Activated CD4-positive, alpha-beta memory T cell treated with anti-CD3 and anti-CD28 coated beads for 36 hours (primary cell): ENCODE data around the gene PPFIBP1. TPM values are rescaled to one million over a fixed set of nuclear protein-coding genes. Genes with fewer than 3 reads are reported as not detected.
"Not testable (repeated sequence)": the region's sequence is repeated elsewhere in the genome, so short reads cannot be mapped to it uniquely, and the experiment has no call there.

ENCODE experiments used
- CTCF ChIA-PET: fragments of 350-600 bp; sonication (Branson Sonifier 250); formaldehyde crosslinking; loops from one replicate; lab custom pipeline; 2021; ENCODE audit warnings: antibody characterized with exemption, inconsistent platforms; lab: Charles Lee
- POLR2A ChIA-PET: fragments of 350-600 bp; sonication (Branson Sonifier 250); formaldehyde crosslinking; loops from one replicate; lab custom pipeline; 2021; ENCODE audit warnings: antibody characterized with exemption; lab: Charles Lee
- DNase-seq: peaks from one replicate; pipeline ENCODE4 v3.0.0-alpha.2; 2020
- H3K27ac Mint-ChIP-seq: one replicate; pipeline ENCODE4 v1.8.0; 2021; ENCODE audit warnings: mixed read lengths
- H3K27me3 Mint-ChIP-seq: one replicate; pipeline ENCODE4 v1.8.0; 2021; ENCODE audit warnings: mixed read lengths
- H3K36me3 Mint-ChIP-seq: one replicate; pipeline ENCODE4 v1.8.0; 2021; ENCODE audit warnings: mixed read lengths
- H3K4me1 Mint-ChIP-seq: one replicate; pipeline ENCODE4 v1.8.0; 2021; ENCODE audit warnings: low read depth, mixed read lengths
- H3K4me3 Mint-ChIP-seq: one replicate; pipeline ENCODE4 v1.8.0; 2021; ENCODE audit warnings: mild to moderate bottlenecking, mixed read lengths
- H3K9me3 Mint-ChIP-seq: one replicate; pipeline ENCODE4 v1.8.0; 2021; ENCODE audit warnings: mixed read lengths
- intact Hi-C: fragments of 100-400 bp; cut with micrococcal nuclease; formaldehyde crosslinking; loops from one replicate; pipeline ENCODE4 v1.15.1; 2023
- total RNA-seq, 2 experiments: library from RNA; stranded (reverse); gene quantifications; one replicate each; pipeline ENCODE4 v1.2.3, GENCODE V29; 2021

Gene PPFIBP1
- total RNA-seq, 2 experiments from 2014 or later: 14.1 to 14.9 TPM

DNA sequence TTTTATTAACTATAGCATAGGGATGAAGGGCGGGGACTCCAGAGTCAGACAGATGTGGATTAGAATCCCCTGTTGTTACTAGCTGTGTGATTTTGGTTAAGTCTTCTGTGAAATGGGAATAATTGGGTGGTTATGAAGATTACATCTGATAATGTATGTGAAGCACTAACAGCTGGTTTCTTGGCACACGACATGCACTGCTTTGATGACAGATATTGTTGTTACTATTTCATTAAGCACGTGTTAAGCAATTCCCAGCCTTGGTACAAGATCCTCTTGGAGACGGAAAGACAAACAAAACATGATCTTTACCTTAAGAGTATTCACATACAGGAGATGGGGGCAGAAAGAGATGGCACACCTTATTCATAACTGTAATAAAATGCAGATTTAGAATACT lies 7.9 kb downstream of the PPFIBP1 start:
- no peaks in the 10 kb centered on the region for H3K9me3 Mint-ChIP-seq
- ChIA-PET POLR2A (interaction anchor here (0.6 kb wide), 1 partner anchor 8 kb away, joined by 3 read pairs; the partner anchor contains the start of gene PPFIBP1), CTCF (interaction anchor here (1.0 to 1.7 kb wide), 3 partner anchors 97 to 173 kb away, joined by 3 to 5 read pairs (median 4); no protein-coding TSS in a partner anchor)
- no peak overlapping the region for H3K27ac Mint-ChIP-seq
- peaks cover 32% of the 10 kb centered on the region for H3K4me1 Mint-ChIP-seq
- H3K4me3 Mint-ChIP-seq: no peak overlapping the region
- H3K27me3 Mint-ChIP-seq: peaks cover 2% of the 10 kb centered on the region
- no peak for DNase-seq
- intact Hi-C loops: no loop called here
- H3K36me3 Mint-ChIP-seq: no peaks in the 10 kb centered on the region

DNA sequence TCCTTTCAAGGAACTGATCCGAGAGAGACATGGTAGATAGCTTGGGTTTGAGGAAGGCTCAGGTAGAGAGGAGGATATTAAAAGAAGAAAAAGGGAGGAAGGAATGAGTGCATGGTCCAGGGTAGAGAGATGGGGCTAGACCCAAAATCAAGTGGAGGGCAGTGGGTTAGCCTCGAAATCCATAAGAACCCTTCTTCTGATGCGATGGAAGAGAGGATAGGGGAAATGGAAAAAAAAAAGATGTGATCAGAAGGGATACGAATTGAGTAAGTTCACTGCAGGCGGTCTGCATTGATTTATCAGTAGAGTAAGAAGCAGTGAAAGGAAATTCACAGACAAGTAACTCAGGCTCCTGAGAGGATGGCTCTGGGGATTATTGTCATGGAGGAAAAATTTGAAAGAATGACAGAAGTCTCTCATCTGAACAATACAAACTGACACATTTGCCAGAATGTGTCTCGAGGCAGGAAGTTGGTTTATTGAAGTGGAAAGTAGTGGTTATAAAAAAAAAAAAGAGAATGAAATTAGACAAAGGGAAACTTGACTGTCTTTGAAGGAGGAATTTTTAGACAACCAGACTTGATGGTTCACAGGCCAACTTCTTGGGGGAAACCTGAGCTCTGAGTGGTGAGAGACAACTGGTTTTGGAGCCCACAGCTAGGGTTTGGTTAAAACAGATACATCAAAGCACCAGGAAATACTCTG lies 10.2 kb downstream of the PPFIBP1 start:
- no peak overlapping the region for H3K4me3 Mint-ChIP-seq
- no peaks in the 10 kb centered on the region for H3K36me3 Mint-ChIP-seq
- H3K27me3 Mint-ChIP-seq: peaks cover 2% of the 10 kb centered on the region
- intact Hi-C loops: loop anchor here (1.0 kb wide), 4 partner anchors 10 to 74 kb away; partner anchors contain the start of gene PPFIBP1
- ChIA-PET POLR2A (interaction anchor here (0.6 to 1.4 kb wide), 6 partner anchors 9 to 72 kb away, joined by 3 to 7 read pairs (median 4); no protein-coding TSS in a partner anchor), CTCF (interaction anchor here (0.6 to 0.7 kb wide), 2 partner anchors 51 to 117 kb away, joined by 3 read pairs; no protein-coding TSS in a partner anchor)
- DNase-seq: peak; percentile 41
- H3K27ac Mint-ChIP-seq: peak overlapping the region; percentile 47
- H3K9me3 Mint-ChIP-seq: no peaks in the 10 kb centered on the region
- H3K4me1 Mint-ChIP-seq: peaks cover 32% of the 10 kb centered on the region

GRCh38 chr12:27534765-27535161 lies 10.8 kb downstream of the PPFIBP1 start:
- Mint-ChIP-seq H3K4me3 (no peak overlapping the region), H3K27me3 (peaks cover 2% of the 10 kb centered on the region), H3K4me1 (peaks cover 32% of the 10 kb centered on the region), H3K9me3 (no peaks in the 10 kb centered on the region), H3K36me3 (no peaks in the 10 kb centered on the region), H3K27ac (peak overlapping the region; percentile 47)
- intact Hi-C loops: loop anchor here (1.0 kb wide), 4 partner anchors 10 to 74 kb away; partner anchors contain the start of gene PPFIBP1
- CTCF ChIA-PET: interaction anchor here (0.6 to 0.7 kb wide), 2 partner anchors 51 to 116 kb away, joined by 3 read pairs; no protein-coding TSS in a partner anchor
- no peak for DNase-seq
- POLR2A ChIA-PET: interaction anchor here (0.6 to 1.4 kb wide), 6 partner anchors 10 to 73 kb away, joined by 3 to 7 read pairs (median 4); no protein-coding TSS in a partner anchor

DNA sequence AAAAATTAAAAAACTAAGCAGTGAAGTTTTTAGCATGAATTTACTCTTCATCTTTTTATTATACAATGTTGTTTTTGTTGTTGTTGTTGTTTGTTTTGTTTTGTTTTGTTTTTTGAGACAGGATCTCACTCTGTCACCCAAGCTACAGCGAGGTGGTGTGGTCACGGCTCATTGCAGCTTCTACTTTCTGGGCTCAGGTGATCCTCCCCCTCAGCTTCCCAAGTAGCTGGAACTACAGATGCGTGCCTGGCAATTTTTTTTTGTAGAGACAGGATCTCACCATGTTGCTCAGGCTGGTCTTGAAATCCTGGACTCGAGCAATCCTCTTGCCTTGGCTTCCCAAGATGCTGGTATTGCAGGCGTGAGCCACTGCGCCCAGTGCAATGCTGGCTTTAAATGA lies 11.3 kb downstream of the PPFIBP1 start:
- Mint-ChIP-seq H3K27ac (no peak overlapping the region), H3K4me1 (peaks cover 28% of the 10 kb centered on the region), H3K4me3 (no peak overlapping the region), H3K27me3 (peaks cover 2% of the 10 kb centered on the region), H3K9me3 (no peaks in the 10 kb centered on the region), H3K36me3 (no peaks in the 10 kb centered on the region)
- intact Hi-C loops: no loop called here
- DNase-seq: no peak
- POLR2A ChIA-PET: interaction anchor here (1.4 kb wide), 1 partner anchor 12 kb away, joined by 4 read pairs; no protein-coding TSS in a partner anchor
- CTCF ChIA-PET: no interaction called here

GRCh38 chr12:27537855-27538675 lies 14.1 kb downstream of the PPFIBP1 start:
- ChIA-PET POLR2A (no interaction called here), CTCF (interaction anchor here (1.7 kb wide), 1 partner anchor 104 kb away, joined by 3 read pairs; no protein-coding TSS in a partner anchor)
- Mint-ChIP-seq H3K4me1 (peaks cover 24% of the 10 kb centered on the region), H3K27me3 (peaks cover 5% of the 10 kb centered on the region), H3K36me3 (no peaks in the 10 kb centered on the region), H3K9me3 (no peaks in the 10 kb centered on the region), H3K27ac (no peak overlapping the region), H3K4me3 (no peak overlapping the region)
- intact Hi-C loops: no loop called here
- no peak for DNase-seq

- Mint-ChIP-seq H3K4me1 (peaks cover 15% of the 10 kb centered on the region), H3K27me3 (peaks cover 6% of the 10 kb centered on the region), H3K4me3 (no peak overlapping the region), H3K27ac (no peak overlapping the region), H3K9me3 (no peaks in the 10 kb centered on the region), H3K36me3 (no peaks in the 10 kb centered on the region)
- intact Hi-C loops: no loop called here
- CTCF ChIA-PET: interaction anchor here (1.7 kb wide), 1 partner anchor 105 kb away, joined by 3 read pairs; no protein-coding TSS in a partner anchor
- POLR2A ChIA-PET: no interaction called here
- no peak for DNase-seq
These were observed 15.2 kb downstream of the PPFIBP1 start for GRCh38 chr12:27539191-27539631.

GRCh38 chr12:27541031-27541719 lies 17.2 kb downstream of the PPFIBP1 start:
- Mint-ChIP-seq H3K36me3 (peaks cover 4% of the 10 kb centered on the region), H3K4me3 (no peak overlapping the region), H3K9me3 (peaks cover 3% of the 10 kb centered on the region), H3K27ac (no peak overlapping the region), H3K4me1 (no peaks in the 10 kb centered on the region), H3K27me3 (peaks cover 9% of the 10 kb centered on the region)
- DNase-seq: no peak
- POLR2A ChIA-PET: no interaction called here
- CTCF ChIA-PET: no interaction called here
- intact Hi-C loops: no loop called here

DNA sequence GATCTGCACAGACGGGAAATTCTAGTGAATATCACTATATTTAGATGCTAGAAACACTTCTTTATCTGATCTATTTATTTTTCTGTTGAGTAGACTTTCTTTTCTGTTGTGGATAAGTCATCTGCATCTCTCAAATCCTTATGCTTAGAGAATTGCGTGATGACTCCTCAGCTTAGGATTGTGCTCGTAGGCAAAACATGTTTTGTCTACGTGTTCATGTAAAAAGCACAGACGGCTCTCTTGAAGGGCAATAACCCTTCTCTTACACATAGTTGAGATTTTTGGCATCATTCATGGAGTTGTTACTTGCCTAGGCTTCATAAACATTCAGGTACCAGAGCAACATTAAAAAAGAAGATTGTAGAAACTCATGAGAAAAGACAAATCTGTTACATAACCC lies 18.6 kb downstream of the PPFIBP1 start:
- peaks cover 11% of the 10 kb centered on the region for H3K27me3 Mint-ChIP-seq
- H3K4me3 Mint-ChIP-seq: no peak overlapping the region
- no peak for DNase-seq
- no peaks in the 10 kb centered on the region for H3K4me1 Mint-ChIP-seq
- intact Hi-C loops: no loop called here
- ChIA-PET POLR2A (no interaction called here), CTCF (no interaction called here)
- H3K27ac Mint-ChIP-seq: no peak overlapping the region
- H3K9me3 Mint-ChIP-seq: peaks cover 3% of the 10 kb centered on the region
- H3K36me3 Mint-ChIP-seq: peaks cover 4% of the 10 kb centered on the region

DNA sequence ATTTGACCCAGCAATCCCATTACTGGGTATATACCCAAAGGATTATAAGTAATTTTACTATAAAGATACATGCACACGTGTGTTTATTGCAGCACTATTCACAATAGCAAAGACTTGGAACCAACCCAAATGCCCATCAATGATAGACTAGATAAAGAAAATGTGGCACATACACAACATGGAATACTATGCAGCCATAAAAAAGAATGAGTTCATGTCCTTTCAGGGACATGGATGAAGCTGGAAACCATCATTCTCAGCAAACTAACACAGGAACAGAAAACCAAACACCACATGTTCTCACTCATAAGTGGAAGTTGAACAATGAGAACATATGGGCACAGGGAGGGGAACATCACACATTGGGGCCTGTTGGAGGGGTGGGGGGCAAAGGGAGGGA lies 20.9 kb downstream of the PPFIBP1 start:
- H3K4me1 Mint-ChIP-seq, H3K4me3 Mint-ChIP-seq, H3K9me3 Mint-ChIP-seq, DNase-seq, H3K27ac Mint-ChIP-seq, intact Hi-C loops, POLR2A ChIA-PET, CTCF ChIA-PET, H3K36me3 Mint-ChIP-seq: not testable (repeated sequence)
- H3K27me3 Mint-ChIP-seq: peaks cover 11% of the 10 kb centered on the region

- H3K4me1 Mint-ChIP-seq: peaks cover 7% of the 10 kb centered on the region
These were observed 21.7 kb downstream of the PPFIBP1 start for GRCh38 chr12:27545665-27546064.

GRCh38 chr12:27547592-27547991 lies 23.6 kb downstream of the PPFIBP1 start:
- Mint-ChIP-seq H3K4me3 (no peak overlapping the region), H3K36me3 (peaks cover 4% of the 10 kb centered on the region), H3K4me1 (peaks cover 7% of the 10 kb centered on the region), H3K27ac (no peak overlapping the region), H3K9me3 (peaks cover 3% of the 10 kb centered on the region), H3K27me3 (peaks cover 8% of the 10 kb centered on the region)
- CTCF ChIA-PET: no interaction called here
- POLR2A ChIA-PET: no interaction called here
- no peak for DNase-seq
- intact Hi-C loops: no loop called here

More at GRCh38 chr12:27545665-27546064, 21.7 kb downstream of the PPFIBP1 start:
- ChIA-PET CTCF (interaction anchor here (1.2 kb wide), 1 partner anchor 10 kb away, joined by 3 read pairs; no protein-coding TSS in a partner anchor), POLR2A (no interaction called here)
- DNase-seq: no peak
- Mint-ChIP-seq H3K4me3 (no peak overlapping the region), H3K36me3 (peaks cover 4% of the 10 kb centered on the region), H3K9me3 (peaks cover 3% of the 10 kb centered on the region), H3K27ac (no peak overlapping the region), H3K27me3 (peaks cover 11% of the 10 kb centered on the region)
- intact Hi-C loops: no loop called here
